GM06990 (cell line): ENCODE measurements around the gene ILF2.

Experiments used
- DNase-seq: peaks from one replicate; pipeline ENCODE4 v3.0.0-alpha.2; 2011; ENCODE audit not compliant: insufficient read length; ENCODE audit errors: extremely low read depth
- H3K27me3 ChIP-seq: replicated peaks from 2 replicates; pipeline ENCODE4 v1.6.0; 2011; ENCODE audit warnings: low read length; ENCODE audit not compliant: control insufficient read depth, insufficient read depth
- H3K36me3 ChIP-seq: 2 replicates; pipeline ENCODE4 v1.5.1; 2011; ENCODE audit warnings: low read length; ENCODE audit not compliant: control insufficient read depth, insufficient read depth
- H3K4me3 ChIP-seq: replicated peaks from 2 replicates; pipeline ENCODE4 v1.5.1; 2011; ENCODE audit warnings: low read depth, mild to moderate bottlenecking, control low read depth, low read length
- TF ChIP-seq, protein P1 (sequence below): IDR thresholded peaks from 2 replicates; pipeline ENCODE4 v1.5.1; 2011; ENCODE audit warnings: low read length, control low read depth, mild to moderate bottlenecking, inconsistent platforms; ENCODE audit not compliant: insufficient read depth, poor library complexity, severe bottlenecking

ILF2 gene

DNA sequence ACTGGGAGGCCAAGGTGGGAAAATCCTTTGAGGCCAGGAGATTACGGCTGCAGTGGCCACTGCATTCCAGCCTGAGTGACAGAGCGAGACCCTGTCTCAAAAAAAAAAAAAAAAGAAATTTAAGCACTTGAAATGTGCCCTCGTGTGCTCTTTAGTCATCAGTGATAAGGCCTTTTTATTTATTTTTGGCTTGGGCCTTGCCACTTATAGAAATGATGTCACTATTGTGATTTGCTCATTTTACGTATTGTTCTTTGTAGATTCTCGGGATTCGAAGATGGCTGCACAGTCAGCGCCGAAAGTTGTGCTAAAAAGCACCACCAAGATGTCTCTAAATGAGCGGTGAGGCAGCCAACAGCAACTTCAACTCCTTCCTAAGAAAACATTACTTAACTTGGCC is 34.5 kb downstream of the ILF2 start:
- H3K27me3 ChIP-seq = no peaks in the 10 kb centered on the region
- no peak overlapping the region for H3K4me3 ChIP-seq
- TF ChIP-seq, protein P1, sequence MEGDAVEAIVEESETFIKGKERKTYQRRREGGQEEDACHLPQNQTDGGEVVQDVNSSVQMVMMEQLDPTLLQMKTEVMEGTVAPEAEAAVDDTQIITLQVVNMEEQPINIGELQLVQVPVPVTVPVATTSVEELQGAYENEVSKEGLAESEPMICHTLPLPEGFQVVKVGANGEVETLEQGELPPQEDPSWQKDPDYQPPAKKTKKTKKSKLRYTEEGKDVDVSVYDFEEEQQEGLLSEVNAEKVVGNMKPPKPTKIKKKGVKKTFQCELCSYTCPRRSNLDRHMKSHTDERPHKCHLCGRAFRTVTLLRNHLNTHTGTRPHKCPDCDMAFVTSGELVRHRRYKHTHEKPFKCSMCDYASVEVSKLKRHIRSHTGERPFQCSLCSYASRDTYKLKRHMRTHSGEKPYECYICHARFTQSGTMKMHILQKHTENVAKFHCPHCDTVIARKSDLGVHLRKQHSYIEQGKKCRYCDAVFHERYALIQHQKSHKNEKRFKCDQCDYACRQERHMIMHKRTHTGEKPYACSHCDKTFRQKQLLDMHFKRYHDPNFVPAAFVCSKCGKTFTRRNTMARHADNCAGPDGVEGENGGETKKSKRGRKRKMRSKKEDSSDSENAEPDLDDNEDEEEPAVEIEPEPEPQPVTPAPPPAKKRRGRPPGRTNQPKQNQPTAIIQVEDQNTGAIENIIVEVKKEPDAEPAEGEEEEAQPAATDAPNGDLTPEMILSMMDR = no peak
- peaks cover 22% of the 10 kb centered on the region for H3K36me3 ChIP-seq
- no peak for DNase-seq

- Histone ChIP-seq H3K4me3 (peak overlapping the region; percentile 99; the same call in 1 of the 2 replicates), H3K27me3 (no peaks in the 10 kb centered on the region), H3K36me3 (peaks cover 20% of the 10 kb centered on the region)
- TF ChIP-seq, protein P1 = no peak
- no peak for DNase-seq
These were observed 34.9 kb downstream of the ILF2 start for GRCh38 chr1:153635872-153636271.

DNA sequence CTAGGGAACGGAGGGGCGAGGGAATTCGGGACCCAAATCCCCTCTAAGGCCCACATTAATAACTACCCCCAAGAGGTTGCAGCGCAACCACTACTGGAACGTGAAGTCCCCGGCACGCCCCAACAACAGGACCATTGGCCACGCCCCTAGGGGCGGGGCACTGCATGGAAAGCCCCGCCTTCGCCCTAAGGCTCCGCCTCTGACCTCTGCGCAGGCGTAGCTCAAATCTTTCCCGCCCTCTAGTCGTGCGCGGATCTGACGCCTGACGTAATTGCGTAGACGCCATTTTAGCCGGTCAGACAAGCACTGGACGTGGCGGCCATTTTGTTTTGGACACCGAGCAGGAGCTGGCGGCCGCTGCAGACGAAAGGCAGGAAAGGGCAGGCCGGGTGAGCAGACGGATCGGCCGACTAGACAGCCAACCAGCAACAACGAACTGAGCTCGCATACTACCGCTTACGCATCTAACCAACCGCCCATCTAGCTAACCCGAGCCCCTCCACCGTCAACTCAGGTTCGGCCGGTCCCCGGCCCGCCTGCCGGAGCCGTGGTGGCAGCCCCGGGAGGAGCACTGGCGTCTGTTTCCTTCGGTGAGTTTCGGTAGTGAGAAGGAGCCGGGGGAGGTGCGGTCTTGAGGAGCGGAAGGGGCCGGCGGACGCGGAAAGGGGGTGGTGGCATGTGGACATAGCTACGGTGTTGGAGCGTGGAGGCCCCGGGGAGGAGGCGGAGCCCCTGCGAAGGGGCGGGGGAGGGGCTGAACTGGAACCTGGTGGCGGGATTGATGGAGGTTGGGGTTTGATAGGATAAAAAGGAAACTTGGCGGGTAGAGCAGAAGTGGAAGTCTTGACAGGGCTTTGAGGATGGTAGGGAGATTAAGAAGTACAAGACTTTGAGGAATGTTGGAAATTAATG is 36.8 kb downstream of the ILF2 start, which contains the start of gene CHTOP:
Gene CHTOP (plus strand): TSS at position 313 of the 912 bp plus-strand sequence. CDS start 2,523 bp downstream, outside the sequence.
- H3K27me3 ChIP-seq = no peaks in the 10 kb centered on the region
- TF ChIP-seq, protein P1 = no peak
- H3K4me3 ChIP-seq = peak within 1 kb of the TSS; percentile 99
- peak; percentile 99 for DNase-seq
- peaks cover 12% of the 10 kb centered on the region for H3K36me3 ChIP-seq

GRCh38 chr1:153633161-153633753 is 37.5 kb downstream of the ILF2 start:
- TF ChIP-seq, protein P1 = no peak
- H3K4me3 ChIP-seq = peak overlapping the region; percentile 99
- DNase-seq = no peak
- H3K27me3 ChIP-seq = no peaks in the 10 kb centered on the region
- H3K36me3 ChIP-seq = peaks cover 11% of the 10 kb centered on the region

DNA sequence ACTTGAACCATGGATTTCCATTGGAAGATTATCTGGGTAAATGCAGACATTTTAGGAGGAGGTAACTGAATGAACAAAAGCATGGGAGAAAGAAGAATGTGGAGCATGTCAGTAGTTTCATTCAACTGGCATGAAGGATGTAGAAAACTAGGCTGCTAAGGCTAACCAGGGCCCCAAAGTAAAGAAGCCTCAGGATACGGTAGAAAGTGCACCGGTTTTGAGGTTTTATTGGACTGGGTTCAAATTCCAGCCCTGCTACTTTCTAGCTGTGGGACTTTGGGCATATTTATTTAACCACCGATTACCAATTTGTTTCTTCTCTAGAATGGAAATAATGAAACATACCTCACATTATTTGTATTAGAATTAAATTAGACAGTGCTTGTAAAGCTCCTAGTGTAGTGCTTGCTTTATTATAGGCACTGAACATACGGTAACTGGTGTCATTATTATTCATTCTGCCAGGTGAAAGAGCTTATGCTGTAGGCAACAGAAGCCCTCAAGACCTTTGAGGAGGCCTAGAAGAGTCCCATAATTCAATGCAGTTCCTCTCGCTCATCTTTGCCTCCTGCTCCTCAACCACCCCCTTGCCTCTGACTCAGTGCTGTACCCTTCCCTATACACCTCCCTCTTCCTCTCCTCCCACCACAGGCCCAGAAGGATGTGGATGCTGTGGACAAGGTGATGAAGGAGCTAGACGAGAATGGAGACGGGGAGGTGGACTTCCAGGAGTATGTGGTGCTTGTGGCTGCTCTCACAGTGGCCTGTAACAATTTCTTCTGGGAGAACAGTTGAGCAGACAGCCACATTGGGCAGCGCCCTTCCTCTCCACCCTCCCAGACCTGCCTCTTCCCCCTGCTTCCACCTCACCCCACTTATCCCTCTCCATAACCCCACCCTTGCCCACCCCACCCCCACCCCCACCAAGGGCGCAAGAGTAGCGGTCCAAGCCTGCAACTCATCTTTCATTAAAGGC is 39.5 kb downstream of the ILF2 start:
- Histone ChIP-seq H3K27me3 (no peaks in the 10 kb centered on the region), H3K36me3 (peaks cover 1% of the 10 kb centered on the region; the same call in 1 of the 2 replicates), H3K4me3 (no peak overlapping the region)
- no peak for DNase-seq
- TF ChIP-seq, protein P1 = no peak
